ENCODE results near the gene CLSTN2. TPM values are rescaled to one million over a fixed set of nuclear protein-coding genes. Genes with fewer than 3 reads are reported as not detected.

CLSTN2 gene
- total RNA-seq, 4 donors from 2014 or later, result 2.7 to 5.0 (median 3.1) TPM

- no peaks in the 10 kb centered on the region for H3K4me1 ChIP-seq
- no peaks in the 10 kb centered on the region for H3K27me3 ChIP-seq
- no peak overlapping the region for H3K4me3 ChIP-seq
- TF ChIP-seq CTCF (IDR thresholded peaks at IDR 0.05) (no peak), POLR2A (IDR thresholded peaks at IDR 0.05) (no peak)
- no peaks in the 10 kb centered on the region for H3K9me3 ChIP-seq
- DNase-seq, result no peak
- H3K36me3 ChIP-seq, result no peaks in the 10 kb centered on the region
- no peak overlapping the region for H3K27ac ChIP-seq
These were observed 6.1 kb upstream of the CLSTN2 start for GRCh38 chr3:139928708-139929505.

GRCh38 chr3:139930211-139930610, 4.8 kb upstream of the CLSTN2 start:
- Histone ChIP-seq H3K4me3 (no peak overlapping the region), H3K27ac (no peak overlapping the region), H3K27me3 (peaks cover 0 to 4% of the 10 kb centered on the region in 2 donors), H3K4me1 (peaks cover 0 to 7% (median 1%) of the 10 kb centered on the region in 4 donors), H3K36me3 (no peaks in the 10 kb centered on the region), H3K9me3 (no peaks in the 10 kb centered on the region)
- no peak for DNase-seq
- TF ChIP-seq POLR2A (IDR thresholded peaks at IDR 0.05) (no peak), CTCF (IDR thresholded peaks at IDR 0.05) (no peak)

GRCh38 chr3:139933766-139934165, 1.2 kb upstream of the CLSTN2 start:
- TF ChIP-seq POLR2A (IDR thresholded peaks at IDR 0.05) (no peak), CTCF (IDR thresholded peaks at IDR 0.05) (no peak)
- DNase-seq, result no peak
- Histone ChIP-seq H3K4me3 (no peak overlapping the region), H3K4me1 (peaks cover 0 to 20% (median 4%) of the 10 kb centered on the region in 4 donors), H3K27me3 (peaks cover 0 to 14% of the 10 kb centered on the region in 2 donors), H3K27ac (no peak overlapping the region), H3K36me3 (no peaks in the 10 kb centered on the region), H3K9me3 (no peaks in the 10 kb centered on the region)

GRCh38 chr3:139934613-139935015, 371 bp upstream of the CLSTN2 start:
- Histone ChIP-seq H3K27me3 (peaks cover 0 to 14% of the 10 kb centered on the region in 2 donors), H3K9me3 (no peaks in the 10 kb centered on the region), H3K4me1 (peaks cover 0 to 20% (median 4%) of the 10 kb centered on the region in 4 donors), H3K36me3 (no peaks in the 10 kb centered on the region), H3K4me3 (peak overlapping the region; percentile 21 to 53 (median 33)), H3K27ac (no peak overlapping the region)
- DNase-seq, result peak in 1 of 3 donors; percentile 50
- TF ChIP-seq CTCF (IDR thresholded peaks at IDR 0.05) (no peak), POLR2A (IDR thresholded peaks at IDR 0.05) (no peak)

GRCh38 chr3:139935866-139936817, 1.2 kb downstream of the CLSTN2 start:
- TF ChIP-seq POLR2A (IDR thresholded peaks at IDR 0.05), result no peak
- no peak for TF ChIP-seq CTCF (IDR thresholded peaks at IDR 0.05)
- H3K9me3 ChIP-seq, result no peaks in the 10 kb centered on the region
- H3K4me1 ChIP-seq, result peaks cover 0 to 20% (median 4%) of the 10 kb centered on the region in 4 donors
- peak in 2 of 3 donors; percentile 46 to 54 for DNase-seq
- no peak overlapping the region for H3K27ac ChIP-seq
- no peaks in the 10 kb centered on the region for H3K36me3 ChIP-seq
- peaks cover 0 to 14% of the 10 kb centered on the region in 2 donors for H3K27me3 ChIP-seq
- H3K4me3 ChIP-seq, result peak overlapping the region; percentile 21 to 53 (median 33)
